Naive thymus-derived CD4-positive, alpha-beta T cell (primary cell): Measurements from ENCODE around the gene QTRT2. TPM values are rescaled to one million over a fixed set of nuclear protein-coding genes. Genes with fewer than 3 reads are reported as not detected.

ENCODE experiments used
- ATAC-seq: fragments of 150-1000 bp; cut with Tn5 transposase; 2 replicates; pipeline ENCODE4 v1.10.0; 2021; ENCODE audit warnings: mild to moderate bottlenecking, moderate library complexity
- CTCF ChIA-PET: fragments of 350-600 bp; sonication (Branson Sonifier 250); formaldehyde crosslinking; loops from one replicate; lab custom pipeline; 2021; ENCODE audit warnings: antibody characterized with exemption; lab: Charles Lee
- POLR2A ChIA-PET: fragments of 350-600 bp; sonication (Branson Sonifier 250); formaldehyde crosslinking; loops from one replicate; lab custom pipeline; 2021; ENCODE audit warnings: antibody characterized with exemption, inconsistent platforms; lab: Charles Lee
- DNase-seq, 9 donors: peaks; one replicate each; pipeline versions ENCODE4 v3.0.0 to v3.0.0-alpha.2; 2020 to 2022; ENCODE audit warnings: mixed read lengths in 1 of 9
- H3K27ac ChIP-seq: one replicate; pipeline ENCODE4 v1.7.0; 2013; ENCODE audit warnings: mild to moderate bottlenecking, low read depth, low read length, moderate library complexity
- H3K27me3 ChIP-seq, 2 donors: one replicate each; pipeline ENCODE4 v1.7.0; 2013; ENCODE audit warnings: low read length in 2 of 2, mild to moderate bottlenecking in 2 of 2, moderate library complexity in 2 of 2; ENCODE audit not compliant: control insufficient read depth in 2 of 2, insufficient read depth in 2 of 2
- H3K36me3 ChIP-seq, 3 experiments: 1 replicate in 2 of 3; 2 replicates in 1 of 3; pipeline ENCODE4 v1.7.0; 2013; ENCODE audit warnings: low read length in 3 of 3, mild to moderate bottlenecking in 3 of 3, moderate library complexity in 1 of 3; ENCODE audit not compliant: insufficient read depth in 3 of 3, control insufficient read depth in 2 of 3
- H3K4me1 ChIP-seq, 2 donors: one replicate each; pipeline ENCODE4 v1.7.0; 2013; ENCODE audit warnings: low read length in 2 of 2, mild to moderate bottlenecking in 2 of 2, moderate library complexity in 1 of 2; ENCODE audit not compliant: control insufficient read depth in 2 of 2, insufficient read depth in 2 of 2
- H3K4me3 ChIP-seq: 2 replicates; pipeline ENCODE4 v1.7.0; 2013; ENCODE audit warnings: mild to moderate bottlenecking, low read length
- H3K9me3 ChIP-seq, 3 experiments: 1 replicate in 2 of 3; 2 replicates in 1 of 3; pipeline ENCODE4 v1.7.0; 2013; ENCODE audit warnings: low read length in 3 of 3; ENCODE audit not compliant: control insufficient read depth in 2 of 3
- H3K27ac Mint-ChIP-seq, 9 donors: one replicate each; pipeline ENCODE4 v1.8.0; 2020 to 2022; ENCODE audit warnings: mixed read lengths in 9 of 9, mild to moderate bottlenecking in 8 of 9, moderate library complexity in 5 of 9, inconsistent platforms in 2 of 9
- H3K27me3 Mint-ChIP-seq, 5 donors: one replicate each; pipeline ENCODE4 v1.8.0; 2021 to 2022; ENCODE audit warnings: mixed read lengths in 5 of 5, mild to moderate bottlenecking in 1 of 5
- H3K36me3 Mint-ChIP-seq, 5 donors: one replicate each; pipeline ENCODE4 v1.8.0; 2020 to 2022; ENCODE audit warnings: mixed read lengths in 5 of 5, mild to moderate bottlenecking in 3 of 5, inconsistent platforms in 1 of 5
- H3K4me1 Mint-ChIP-seq, 7 donors: one replicate each; pipeline ENCODE4 v1.8.0; 2020 to 2022; ENCODE audit warnings: mixed read lengths in 7 of 7, mild to moderate bottlenecking in 3 of 7, inconsistent platforms in 1 of 7
- H3K4me3 Mint-ChIP-seq, 10 donors: one replicate each; pipeline ENCODE4 v1.8.0; 2020 to 2022; ENCODE audit warnings: mild to moderate bottlenecking in 10 of 10, mixed read lengths in 10 of 10, moderate library complexity in 6 of 10, inconsistent platforms in 2 of 10
- H3K9me3 Mint-ChIP-seq, 11 donors: one replicate each; pipeline ENCODE4 v1.8.0; 2020 to 2022; ENCODE audit warnings: mixed read lengths in 11 of 11, mild to moderate bottlenecking in 4 of 11, inconsistent platforms in 1 of 11, moderate library complexity in 1 of 11
- intact Hi-C, 2 donors: fragments of 100-400 bp; cut with micrococcal nuclease; formaldehyde crosslinking; loops; one replicate each; pipeline ENCODE4 v1.15.1; 2023
- polyA plus RNA-seq, 2 donors: library from polyadenylated mRNA; unstranded; fragments of 300-500 nt; fragmentation: Illumina TruSeq; gene quantifications; one replicate each; pipeline ENCODE4 v1.2.3, GENCODE V29; 2021
- total RNA-seq, 6 experiments: library from RNA in 5 of 6; stranded (reverse) in 5 of 6; gene quantifications; 1 replicate in 5 of 6; 2 replicates in 1 of 6; pipeline ENCODE4 v1.2.3 and lab custom pipeline; 2021 to 2026

Gene QTRT2
- total and polyA plus RNA-seq, 7 experiments from 2014 or later: 9.6 to 38.8 (median 32.5) TPM

DNA sequence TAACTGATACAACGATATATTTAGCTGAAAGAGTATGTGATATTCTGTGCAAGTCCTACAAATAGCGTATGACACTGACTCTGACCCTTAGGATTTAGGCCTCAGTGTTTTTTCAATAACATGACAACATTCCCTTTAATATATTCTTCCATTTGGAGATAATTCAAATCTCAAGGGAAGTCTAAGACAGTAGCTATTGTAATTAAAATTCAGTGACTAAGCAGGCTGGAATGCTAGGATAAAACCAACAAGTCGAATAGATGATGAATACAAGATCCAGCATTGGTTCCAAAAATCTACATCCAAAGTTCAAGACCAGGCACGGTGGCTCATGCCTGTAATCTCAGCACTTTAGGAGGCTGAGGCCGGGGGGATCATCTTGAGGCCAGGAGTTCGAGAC is 56.2 kb downstream of the QTRT2 start:
- Mint-ChIP-seq H3K27me3 (peaks cover 4 to 28% (median 21%) of the 10 kb centered on the region in 5 donors), H3K36me3 (no peaks in the 10 kb centered on the region), H3K27ac (no peak overlapping the region), H3K4me1 (peaks cover 0 to 3% (median 0%) of the 10 kb centered on the region in 7 donors), H3K4me3 (no peak overlapping the region), H3K9me3 (no peaks in the 10 kb centered on the region)
- POLR2A ChIA-PET: no interaction called here
- Histone ChIP-seq H3K9me3 (no peaks in the 10 kb centered on the region), H3K36me3 (no peaks in the 10 kb centered on the region), H3K4me3 (no peak overlapping the region), H3K27me3 (no peaks in the 10 kb centered on the region), H3K27ac (no peak overlapping the region), H3K4me1 (no peaks in the 10 kb centered on the region)
- intact Hi-C loops: no loop called here
- no peak for DNase-seq
- CTCF ChIA-PET: no interaction called here
- ATAC-seq: no peak

DNA sequence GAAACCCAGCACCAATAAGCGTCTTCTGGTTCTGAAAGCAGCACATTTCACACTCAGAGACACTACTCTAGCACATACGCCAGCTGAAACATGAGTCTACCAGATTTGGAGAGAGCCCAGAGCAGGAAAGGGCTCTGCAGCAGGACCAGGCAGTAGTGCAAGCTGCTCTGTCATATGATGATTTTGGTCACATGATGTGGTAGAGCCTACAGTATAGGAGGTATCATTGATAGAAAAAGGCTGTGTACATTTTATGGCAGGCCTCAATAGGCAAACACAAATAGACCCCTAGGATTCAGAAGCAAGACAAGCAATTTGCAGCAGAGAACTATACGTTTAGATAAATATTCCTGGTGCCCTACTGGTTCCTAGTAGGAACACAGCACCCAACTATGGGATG is 58.2 kb downstream of the QTRT2 start:
- H3K9me3 Mint-ChIP-seq: no peaks in the 10 kb centered on the region
- H3K36me3 Mint-ChIP-seq: no peaks in the 10 kb centered on the region

DNA sequence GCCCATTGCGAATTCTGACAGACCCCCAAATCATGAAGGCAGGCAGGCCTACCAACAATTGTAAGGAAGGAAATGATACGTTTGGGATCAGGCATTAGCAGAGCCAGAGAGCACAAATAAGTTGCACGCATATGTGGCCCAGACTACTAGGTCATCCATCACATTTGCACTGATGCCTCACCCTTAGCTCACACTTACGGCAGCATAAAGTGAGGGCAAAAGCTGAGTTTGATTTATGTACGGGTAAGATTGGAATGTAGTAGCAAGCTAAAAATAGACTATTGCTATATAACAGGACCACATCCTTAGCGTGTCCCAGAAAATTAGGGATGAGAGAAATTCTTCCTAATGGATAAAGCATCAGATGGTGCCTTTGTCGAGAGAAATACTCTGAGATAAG is 58.6 kb downstream of the QTRT2 start:
- Mint-ChIP-seq H3K27me3 (peaks cover 4 to 17% (median 11%) of the 10 kb centered on the region in 5 donors), H3K4me3 (no peak overlapping the region), H3K4me1 (peaks cover 0 to 3% (median 0%) of the 10 kb centered on the region in 7 donors), H3K9me3 (no peaks in the 10 kb centered on the region), H3K27ac (no peak overlapping the region), H3K36me3 (no peaks in the 10 kb centered on the region)
- no peak for DNase-seq
- POLR2A ChIA-PET: no interaction called here
- no peaks in the 10 kb centered on the region for H3K9me3 ChIP-seq
- no peak for ATAC-seq
- intact Hi-C loops: no loop called here
- H3K36me3 ChIP-seq: no peaks in the 10 kb centered on the region
- CTCF ChIA-PET: no interaction called here
- H3K4me1 ChIP-seq: no peaks in the 10 kb centered on the region
- H3K27ac ChIP-seq: no peak overlapping the region
- no peak overlapping the region for H3K4me3 ChIP-seq
- H3K27me3 ChIP-seq: no peaks in the 10 kb centered on the region

More for the DNA sequence above, 58.2 kb downstream of the QTRT2 start:
- Histone ChIP-seq H3K36me3 (no peaks in the 10 kb centered on the region), H3K27me3 (no peaks in the 10 kb centered on the region), H3K4me3 (no peak overlapping the region), H3K4me1 (no peaks in the 10 kb centered on the region), H3K27ac (no peak overlapping the region), H3K9me3 (no peaks in the 10 kb centered on the region)
- H3K4me1 Mint-ChIP-seq: peaks cover 0 to 3% (median 0%) of the 10 kb centered on the region in 7 donors
- no peak for ATAC-seq
- H3K4me3 Mint-ChIP-seq: no peak overlapping the region
- POLR2A ChIA-PET: no interaction called here
- intact Hi-C loops: no loop called here
- peaks cover 4 to 21% (median 15%) of the 10 kb centered on the region in 5 donors for H3K27me3 Mint-ChIP-seq
- DNase-seq: no peak
- CTCF ChIA-PET: no interaction called here
- no peak overlapping the region for H3K27ac Mint-ChIP-seq

DNA sequence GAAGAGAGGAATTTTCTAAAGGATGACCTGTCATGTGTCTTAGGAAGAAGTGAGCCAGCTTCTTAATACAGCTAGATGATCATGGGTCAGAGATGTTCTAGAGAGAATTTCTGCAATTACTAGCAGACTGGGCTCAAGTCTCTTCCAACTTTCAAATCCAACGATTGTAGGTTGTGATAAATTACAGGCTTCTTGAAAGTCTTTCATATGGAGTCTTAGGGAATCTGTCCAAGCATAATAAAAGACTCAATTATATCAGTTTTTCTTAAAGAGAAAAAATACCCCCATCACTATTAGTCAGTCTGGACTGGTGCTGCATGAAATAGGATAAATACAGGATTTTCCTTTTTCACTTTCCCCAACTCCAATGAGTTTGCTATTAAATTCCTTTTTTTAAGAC is 63.2 kb downstream of the QTRT2 start:
- Histone ChIP-seq H3K4me1 (no peaks in the 10 kb centered on the region), H3K27me3 (no peaks in the 10 kb centered on the region), H3K36me3 (no peaks in the 10 kb centered on the region), H3K9me3 (no peaks in the 10 kb centered on the region), H3K27ac (no peak overlapping the region), H3K4me3 (no peak overlapping the region)
- intact Hi-C loops: no loop called here
- DNase-seq: no peak
- H3K27me3 Mint-ChIP-seq: peaks cover 0 to 13% (median 0%) of the 10 kb centered on the region in 5 donors
- ATAC-seq: no peak
- no peak overlapping the region for H3K27ac Mint-ChIP-seq
- no peak overlapping the region for H3K4me3 Mint-ChIP-seq
- H3K36me3 Mint-ChIP-seq: no peaks in the 10 kb centered on the region
- POLR2A ChIA-PET: no interaction called here
- H3K4me1 Mint-ChIP-seq: no peaks in the 10 kb centered on the region
- CTCF ChIA-PET: no interaction called here
- H3K9me3 Mint-ChIP-seq: peaks cover 0 to 3% (median 0%) of the 10 kb centered on the region in 11 donors

DNA sequence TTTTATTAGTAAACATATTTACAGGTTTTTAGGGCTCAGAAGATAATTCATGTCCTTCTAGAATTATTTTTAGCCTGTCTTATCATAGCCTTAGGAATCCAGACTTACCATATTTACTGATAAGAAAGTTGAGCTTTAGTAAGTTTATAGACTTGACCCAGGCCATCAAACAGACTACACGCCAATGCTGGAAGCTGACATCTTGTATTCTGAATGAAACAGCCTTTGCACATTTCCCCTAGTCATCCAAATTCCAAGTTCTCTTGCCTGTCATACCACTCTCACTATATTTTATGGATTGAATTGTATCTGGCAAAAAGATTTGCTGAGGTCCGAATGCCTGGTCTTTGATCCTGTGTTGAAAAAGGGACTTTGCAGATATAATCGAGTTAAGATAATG is 63.7 kb downstream of the QTRT2 start:
- Histone ChIP-seq H3K27ac (no peak overlapping the region), H3K4me1 (no peaks in the 10 kb centered on the region), H3K9me3 (no peaks in the 10 kb centered on the region), H3K4me3 (no peak overlapping the region), H3K27me3 (no peaks in the 10 kb centered on the region), H3K36me3 (no peaks in the 10 kb centered on the region)
- DNase-seq: no peak
- Mint-ChIP-seq H3K4me3 (no peak overlapping the region), H3K27me3 (peaks cover 0 to 13% (median 0%) of the 10 kb centered on the region in 5 donors), H3K4me1 (no peaks in the 10 kb centered on the region), H3K27ac (no peak overlapping the region), H3K36me3 (no peaks in the 10 kb centered on the region), H3K9me3 (peaks cover 0 to 3% (median 0%) of the 10 kb centered on the region in 11 donors)
- intact Hi-C loops: no loop called here
- ChIA-PET POLR2A (no interaction called here), CTCF (no interaction called here)
- no peak for ATAC-seq

DNA sequence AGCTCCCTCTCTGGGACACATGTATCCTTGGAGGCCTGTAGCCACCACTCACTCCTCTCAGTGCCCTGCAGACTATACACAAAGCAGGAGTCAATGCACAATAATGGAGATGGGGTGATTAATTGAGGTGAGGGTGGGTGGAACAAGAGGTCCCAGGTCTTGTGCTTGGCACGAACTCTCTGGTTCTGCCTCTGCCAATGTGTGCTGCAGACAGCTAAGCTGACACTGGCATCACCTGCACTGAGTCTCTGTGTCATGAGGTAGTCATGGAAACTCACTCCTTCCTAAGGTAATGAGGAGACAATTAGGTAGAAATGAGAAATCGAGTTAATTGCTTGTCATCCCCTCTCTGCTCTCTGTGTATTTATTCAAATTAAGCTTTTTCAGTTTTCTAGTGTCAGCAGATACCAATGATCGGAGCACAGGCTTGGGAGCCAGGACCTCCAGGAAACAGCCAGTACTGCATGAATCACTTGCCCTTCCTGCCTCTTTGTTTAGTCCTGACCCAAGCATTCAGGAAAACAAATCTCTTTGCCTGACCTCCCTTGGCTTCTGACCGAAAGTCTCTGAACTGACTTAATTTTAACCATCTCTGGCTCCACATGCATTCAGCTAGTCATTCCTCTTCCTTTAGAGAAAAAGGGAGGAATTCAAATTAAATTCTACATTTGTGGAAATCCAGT is 65.6 kb downstream of the QTRT2 start:
- no peaks in the 10 kb centered on the region for H3K36me3 Mint-ChIP-seq
- no peak overlapping the region for H3K27ac Mint-ChIP-seq
- H3K4me3 ChIP-seq: no peak overlapping the region
- no peaks in the 10 kb centered on the region for H3K36me3 ChIP-seq
- H3K4me1 ChIP-seq: no peaks in the 10 kb centered on the region
- intact Hi-C loops: no loop called here
- no peak overlapping the region for H3K27ac ChIP-seq
- ATAC-seq (no peak), DNase-seq (no peak)
- POLR2A ChIA-PET: no interaction called here
- CTCF ChIA-PET: no interaction called here
- H3K27me3 ChIP-seq: no peaks in the 10 kb centered on the region
- H3K4me1 Mint-ChIP-seq: no peaks in the 10 kb centered on the region
- no peaks in the 10 kb centered on the region for H3K9me3 ChIP-seq
- H3K27me3 Mint-ChIP-seq: peaks cover 0 to 13% (median 0%) of the 10 kb centered on the region in 5 donors
- H3K4me3 Mint-ChIP-seq: no peak overlapping the region
- H3K9me3 Mint-ChIP-seq: peaks cover 0 to 3% (median 0%) of the 10 kb centered on the region in 11 donors

DNA sequence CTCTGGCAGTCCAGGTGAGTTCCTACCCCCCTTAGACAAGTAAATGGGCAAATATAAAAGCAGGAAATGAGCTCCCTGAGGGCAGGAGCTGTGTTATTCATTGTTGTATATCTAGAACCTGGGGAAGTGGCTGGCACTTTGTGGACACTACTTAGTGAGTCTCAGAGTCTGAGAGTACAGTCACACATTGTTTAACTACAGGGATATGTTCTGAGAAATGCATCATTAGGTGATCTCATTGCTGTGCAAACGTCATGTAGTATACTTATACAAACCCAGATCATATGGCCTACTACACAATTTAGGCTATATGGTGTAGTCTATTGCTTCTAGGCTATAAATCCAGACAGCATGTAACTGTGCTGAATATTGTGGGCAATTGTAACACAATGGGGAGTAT is 69.9 kb downstream of the QTRT2 start:
- H3K9me3 Mint-ChIP-seq: peaks cover 0 to 3% (median 0%) of the 10 kb centered on the region in 11 donors
- H3K4me3 Mint-ChIP-seq: no peak overlapping the region
- no peak for DNase-seq

More for the DNA sequence above, 69.9 kb downstream of the QTRT2 start:
- no peaks in the 10 kb centered on the region for H3K36me3 Mint-ChIP-seq
- H3K4me3 ChIP-seq: no peak overlapping the region
- intact Hi-C loops: no loop called here
- no peaks in the 10 kb centered on the region for H3K4me1 ChIP-seq
- no peaks in the 10 kb centered on the region for H3K36me3 ChIP-seq
- H3K27ac Mint-ChIP-seq: no peak overlapping the region
- H3K27me3 Mint-ChIP-seq: peaks cover 0 to 13% (median 3%) of the 10 kb centered on the region in 5 donors
- no peaks in the 10 kb centered on the region for H3K9me3 ChIP-seq
- H3K27ac ChIP-seq: no peak overlapping the region
- H3K27me3 ChIP-seq: no peaks in the 10 kb centered on the region
- H3K4me1 Mint-ChIP-seq: no peaks in the 10 kb centered on the region
- ChIA-PET POLR2A (no interaction called here), CTCF (interaction anchor here (0.7 kb wide), 1 partner anchor 163 kb away, joined by 3 read pairs; no protein-coding TSS in a partner anchor)
- no peak for ATAC-seq
